Keratinocyte (primary cell): ENCODE data around the gene TM2D1. TPM values are rescaled to one million over a fixed set of nuclear protein-coding genes. Genes with fewer than 3 reads are reported as not detected.
A peak's percentile ranks its signal among the peaks of the same experiment; 100 is the strongest.
"Not testable (repeated sequence)": the region's sequence is repeated elsewhere in the genome, so short reads cannot be mapped to it uniquely, and the experiment has no call there.

Experiments used
- DNase-seq: peaks from one replicate; pipeline ENCODE4 v3.0.0-alpha.2; 2011; ENCODE audit warnings: low read depth, missing footprints, low spot score
- FAIRE-seq: peaks from 2 replicates; lab custom pipeline; 2011; peaks lifted over from hg19 to GRCh38; lab: Jason Lieb, UNC
- H2AFZ ChIP-seq: 2 replicates; pipeline ENCODE4 v1.6.0; 2012; ENCODE audit warnings: low read length, control low read depth, inconsistent platforms; ENCODE audit not compliant: control insufficient read depth
- H3K27ac ChIP-seq: 2 replicates; pipeline ENCODE4 v1.5.1; 2011; ENCODE audit warnings: low read length; ENCODE audit not compliant: control insufficient read depth, insufficient read depth
- H3K27me3 ChIP-seq: 3 replicates; pipeline ENCODE4 v1.6.0; 2011; ENCODE audit warnings: low read length; ENCODE audit not compliant: control insufficient read depth, insufficient read depth; ENCODE audit errors: extremely low read depth
- H3K36me3 ChIP-seq, 2 experiments: 2 replicates in 1 of 2; 3 replicates in 1 of 2; pipeline ENCODE4 v1.5.1; 2011; ENCODE audit warnings: low read length in 2 of 2, mild to moderate bottlenecking in 1 of 2; ENCODE audit not compliant: control insufficient read depth in 2 of 2, insufficient read depth in 2 of 2; ENCODE audit errors: extremely low read depth in 1 of 2
- H3K4me1 ChIP-seq: 3 replicates; pipeline ENCODE4 v1.5.1; 2011; ENCODE audit warnings: low read length; ENCODE audit not compliant: control insufficient read depth, insufficient read depth; ENCODE audit errors: extremely low read depth
- H3K4me2 ChIP-seq: 3 replicates; pipeline ENCODE4 v1.6.0; 2011; ENCODE audit warnings: low read depth, low read length; ENCODE audit not compliant: control insufficient read depth, insufficient read depth; ENCODE audit errors: extremely low read depth
- H3K4me3 ChIP-seq, 3 experiments: fragments of 200-600 bp in 1 of 3; sonication (generic) in 1 of 3; 2 replicates in 2 of 3; 3 replicates in 1 of 3; pipeline ENCODE4 v1.5.1; 2011 to 2016; ENCODE audit warnings: low read length in 3 of 3, mild to moderate bottlenecking in 3 of 3, control low read depth in 2 of 3, inconsistent platforms in 1 of 3, low read depth in 1 of 3, mixed read lengths in 1 of 3, mixed run types in 1 of 3, moderate library complexity in 1 of 3; ENCODE audit not compliant: control insufficient read depth in 2 of 3, insufficient read depth in 2 of 3; ENCODE audit errors: extremely low read depth in 1 of 3
- H3K79me2 ChIP-seq: 2 replicates; pipeline ENCODE4 v1.6.0; 2012; ENCODE audit warnings: low read length; ENCODE audit not compliant: control insufficient read depth, insufficient read depth
- H3K9ac ChIP-seq: 3 replicates; pipeline ENCODE4 v1.6.0; 2011; ENCODE audit warnings: low read length; ENCODE audit not compliant: control insufficient read depth, insufficient read depth; ENCODE audit errors: extremely low read depth
- H3K9me1 ChIP-seq: 3 replicates; pipeline ENCODE4 v1.6.0; 2011; ENCODE audit warnings: low read length; ENCODE audit not compliant: control insufficient read depth, insufficient read depth; ENCODE audit errors: extremely low read depth
- H3K9me3 ChIP-seq: 2 replicates; pipeline ENCODE4 v1.5.1; 2012; ENCODE audit warnings: low read depth, low read length; ENCODE audit not compliant: control insufficient read depth
- H4K20me1 ChIP-seq: 3 replicates; pipeline ENCODE4 v1.6.0; 2011; ENCODE audit warnings: low read length; ENCODE audit not compliant: control insufficient read depth, insufficient read depth; ENCODE audit errors: extremely low read depth
- CTCF ChIP-seq, 3 experiments: IDR thresholded peaks in 1 of 3; conservative IDR thresholded peaks in 1 of 3; optimal IDR thresholded peaks in 1 of 3; 2 replicates in 2 of 3; 3 replicates in 1 of 3; pipeline versions ENCODE3 to v1.5.1; 2011; ENCODE audit warnings: low read length in 3 of 3, mild to moderate bottlenecking in 3 of 3, moderate library complexity in 2 of 3, control low read depth in 1 of 3, inconsistent platforms in 1 of 3; ENCODE audit not compliant: insufficient read depth in 2 of 3; ENCODE audit errors: extremely low read depth in 1 of 3
- EZH2 ChIP-seq: IDR thresholded peaks from one replicate; pipeline ENCODE4 v1.6.1; 2012; ENCODE audit warnings: inconsistent platforms, mild to moderate bottlenecking, low read length, moderate library complexity
- dilution Hi-C: fragments of 300-500 bp; cut with MboI; formaldehyde crosslinking; loops from one replicate; pipeline ENCODE4 v1.7.0; 2020; ENCODE audit warnings: low sequenced_read_pairs; ENCODE audit not compliant: extremely low pct_ligation_motif_present
- polyA plus RNA-seq, 5 experiments: library from polyadenylated mRNA; depleted of rRNA in 3 of 5; stranded (reverse) in 3 of 5; stranded (forward) in 1 of 5; unstranded in 1 of 5; fragments of >200 nt; gene quantifications; 1 replicate in 1 of 5; 2 replicates in 3 of 5; 3 replicates in 1 of 5; pipeline versions ENCODE4 v1.2.1 to v1.2.3, GENCODE V29; 2011 to 2012; ENCODE audit warnings: missing spikeins in 2 of 5, low read depth in 1 of 5, low replicate concordance in 1 of 5

The TM2D1 gene
- polyA plus RNA-seq, 1 donor (not counting 4 experiments of a cell fraction or from before 2014, with no cell fraction given): 70.2 TPM

DNA sequence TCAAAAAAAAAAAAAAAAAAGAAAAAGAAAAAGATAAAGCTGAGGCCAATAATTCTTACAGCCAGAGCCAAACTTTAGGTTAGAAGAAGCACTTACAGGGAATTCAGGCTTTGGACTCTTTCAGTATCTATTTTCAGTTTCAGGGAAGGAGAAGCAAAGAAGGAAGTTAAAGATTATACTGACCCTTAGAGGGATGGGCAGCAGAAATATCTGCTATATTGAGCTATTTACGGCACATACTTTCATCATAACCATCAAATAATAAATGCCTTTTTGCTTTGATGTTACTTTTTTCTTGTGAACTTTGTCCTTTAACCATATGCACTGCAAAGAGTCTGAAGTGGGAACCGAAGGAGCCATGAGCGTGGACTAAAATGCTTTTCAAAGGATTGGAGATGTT is 42.0 kb downstream of the TM2D1 start:
- H2AFZ ChIP-seq: no peak overlapping the region
- no peaks in the 10 kb centered on the region for H3K9me3 ChIP-seq
- no peak overlapping the region for H3K4me3 ChIP-seq
- H3K27me3 ChIP-seq: no peaks in the 10 kb centered on the region
- no peaks in the 10 kb centered on the region for H3K79me2 ChIP-seq
- dilution Hi-C loops: no loop called here
- no peak overlapping the region for H3K27ac ChIP-seq
- peaks cover 10% of the 10 kb centered on the region for H3K4me1 ChIP-seq
- H3K36me3 ChIP-seq: peaks cover 0 to 5% of the 10 kb centered on the region in 2 experiments
- H3K9me1 ChIP-seq: no peaks in the 10 kb centered on the region
- FAIRE-seq (no peak), DNase-seq (no peak)
- H3K9ac ChIP-seq: no peak overlapping the region
- no peaks in the 10 kb centered on the region for H4K20me1 ChIP-seq
- TF ChIP-seq CTCF (optimal IDR thresholded peaks at IDR 0.05 in 1 of 3, IDR thresholded peaks at IDR 0.05 in 1 of 3, conservative IDR thresholded peaks at IDR 0.05 in 1 of 3; ENCODE audit: extremely low read depth in 1 of 3, insufficient read depth in 2 of 3, low read length in 3 of 3) (no peak), EZH2 (no peak)
- no peak overlapping the region for H3K4me2 ChIP-seq

GRCh38 chr1:61680500-61680899 is 44.4 kb downstream of the TM2D1 start:
- dilution Hi-C loops: no loop called here
- H3K27me3 ChIP-seq: no peaks in the 10 kb centered on the region

DNA sequence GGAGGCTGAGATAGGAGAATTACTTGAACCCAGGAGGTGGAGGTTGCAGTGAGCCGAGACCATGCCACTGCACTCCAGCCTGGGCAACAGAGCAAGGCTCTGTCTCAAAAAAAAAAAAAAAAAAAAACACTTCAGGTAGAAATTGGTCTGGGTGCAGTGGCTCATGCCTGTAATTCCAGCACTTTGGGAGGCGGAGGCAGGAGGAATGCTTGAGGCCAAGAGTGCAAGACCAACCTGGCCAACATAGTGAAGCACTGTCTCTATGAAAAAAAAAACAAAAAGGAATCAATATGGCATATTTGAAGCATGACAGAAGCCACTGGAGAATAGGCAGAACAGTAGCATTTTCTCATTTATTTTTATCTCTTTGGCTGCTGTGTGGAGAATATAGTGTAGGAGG is 48.1 kb downstream of the TM2D1 start:
- not testable (repeated sequence) for H3K4me1 ChIP-seq

More at GRCh38 chr1:61680500-61680899, 44.4 kb downstream of the TM2D1 start:
- no peaks in the 10 kb centered on the region for H3K9me1 ChIP-seq
- H3K4me3 ChIP-seq: no peak overlapping the region
- peaks cover 4% of the 10 kb centered on the region for H3K4me1 ChIP-seq
- peak; percentile 50 for DNase-seq
- peak; percentile 84 for FAIRE-seq
- H4K20me1 ChIP-seq: no peaks in the 10 kb centered on the region
- H3K9ac ChIP-seq: no peak overlapping the region
- H3K79me2 ChIP-seq: no peaks in the 10 kb centered on the region
- H3K4me2 ChIP-seq: no peak overlapping the region
- no peak for TF ChIP-seq CTCF (optimal IDR thresholded peaks at IDR 0.05 in 1 of 3, IDR thresholded peaks at IDR 0.05 in 1 of 3, conservative IDR thresholded peaks at IDR 0.05 in 1 of 3; ENCODE audit: extremely low read depth in 1 of 3, insufficient read depth in 2 of 3, low read length in 3 of 3)
- TF ChIP-seq EZH2: no peak
- H3K9me3 ChIP-seq: no peaks in the 10 kb centered on the region
- peaks cover 0 to 5% of the 10 kb centered on the region in 2 experiments for H3K36me3 ChIP-seq
- no peak overlapping the region for H3K27ac ChIP-seq
- H2AFZ ChIP-seq: no peak overlapping the region

More for the DNA sequence above, 48.1 kb downstream of the TM2D1 start:
- dilution Hi-C loops, H4K20me1 ChIP-seq, H3K4me2 ChIP-seq, H3K27ac ChIP-seq, DNase-seq, H3K9me1 ChIP-seq, H3K4me3 ChIP-seq, H3K79me2 ChIP-seq, H3K36me3 ChIP-seq, FAIRE-seq, H3K27me3 ChIP-seq, H2AFZ ChIP-seq, H3K9me3 ChIP-seq, H3K9ac ChIP-seq: not testable (repeated sequence)
